ENCODE data around the gene SDHD.

DNA sequence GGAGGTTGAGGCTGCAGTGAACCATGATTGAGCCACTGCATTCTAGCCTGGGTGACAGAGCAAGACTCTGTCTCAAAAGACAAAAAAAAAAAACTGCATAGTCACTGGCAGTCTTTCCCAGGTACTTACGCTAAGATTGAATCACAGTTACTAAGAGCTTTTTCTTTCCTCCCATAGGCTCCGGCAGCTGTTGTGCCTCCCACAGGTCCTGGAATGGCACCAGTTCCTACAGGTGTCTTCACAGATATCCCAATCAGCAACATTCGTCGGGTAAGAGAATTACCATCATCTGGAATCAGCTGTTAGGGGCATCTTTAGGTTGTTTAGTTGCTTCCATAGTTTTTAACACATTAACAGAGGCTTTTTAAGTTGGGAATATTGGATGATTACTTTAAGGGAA, 41.7 kb upstream of the SDHD start:
- TF ChIP-seq, protein P1, sequence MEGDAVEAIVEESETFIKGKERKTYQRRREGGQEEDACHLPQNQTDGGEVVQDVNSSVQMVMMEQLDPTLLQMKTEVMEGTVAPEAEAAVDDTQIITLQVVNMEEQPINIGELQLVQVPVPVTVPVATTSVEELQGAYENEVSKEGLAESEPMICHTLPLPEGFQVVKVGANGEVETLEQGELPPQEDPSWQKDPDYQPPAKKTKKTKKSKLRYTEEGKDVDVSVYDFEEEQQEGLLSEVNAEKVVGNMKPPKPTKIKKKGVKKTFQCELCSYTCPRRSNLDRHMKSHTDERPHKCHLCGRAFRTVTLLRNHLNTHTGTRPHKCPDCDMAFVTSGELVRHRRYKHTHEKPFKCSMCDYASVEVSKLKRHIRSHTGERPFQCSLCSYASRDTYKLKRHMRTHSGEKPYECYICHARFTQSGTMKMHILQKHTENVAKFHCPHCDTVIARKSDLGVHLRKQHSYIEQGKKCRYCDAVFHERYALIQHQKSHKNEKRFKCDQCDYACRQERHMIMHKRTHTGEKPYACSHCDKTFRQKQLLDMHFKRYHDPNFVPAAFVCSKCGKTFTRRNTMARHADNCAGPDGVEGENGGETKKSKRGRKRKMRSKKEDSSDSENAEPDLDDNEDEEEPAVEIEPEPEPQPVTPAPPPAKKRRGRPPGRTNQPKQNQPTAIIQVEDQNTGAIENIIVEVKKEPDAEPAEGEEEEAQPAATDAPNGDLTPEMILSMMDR (conservative IDR thresholded peaks at IDR 0.05): no peak
- no peak for TF ChIP-seq ZFX (IDR thresholded peaks at IDR 0.05)

Measured in C4-2B (cell line).